HK-2 (cell line): ENCODE results near the gene ACSF2.
"Not testable (repeated sequence)": the region's sequence is repeated elsewhere in the genome, so short reads cannot be mapped to it uniquely, and the experiment has no call there.

Source experiments
- DNase-seq: peaks from one replicate; pipeline ENCODE4 v3.0.0-alpha.2; 2018; ENCODE audit not compliant: unreplicated experiment

The ACSF2 gene

GRCh38 chr17:50425682-50426471 lies at the start of gene ACSF2:
Gene ACSF2, plus strand, starts transcription at chr17:50426218. Its CDS starts 44 bp downstream, at chr17:50426262.
- DNase-seq, result peak; percentile 79

DNA sequence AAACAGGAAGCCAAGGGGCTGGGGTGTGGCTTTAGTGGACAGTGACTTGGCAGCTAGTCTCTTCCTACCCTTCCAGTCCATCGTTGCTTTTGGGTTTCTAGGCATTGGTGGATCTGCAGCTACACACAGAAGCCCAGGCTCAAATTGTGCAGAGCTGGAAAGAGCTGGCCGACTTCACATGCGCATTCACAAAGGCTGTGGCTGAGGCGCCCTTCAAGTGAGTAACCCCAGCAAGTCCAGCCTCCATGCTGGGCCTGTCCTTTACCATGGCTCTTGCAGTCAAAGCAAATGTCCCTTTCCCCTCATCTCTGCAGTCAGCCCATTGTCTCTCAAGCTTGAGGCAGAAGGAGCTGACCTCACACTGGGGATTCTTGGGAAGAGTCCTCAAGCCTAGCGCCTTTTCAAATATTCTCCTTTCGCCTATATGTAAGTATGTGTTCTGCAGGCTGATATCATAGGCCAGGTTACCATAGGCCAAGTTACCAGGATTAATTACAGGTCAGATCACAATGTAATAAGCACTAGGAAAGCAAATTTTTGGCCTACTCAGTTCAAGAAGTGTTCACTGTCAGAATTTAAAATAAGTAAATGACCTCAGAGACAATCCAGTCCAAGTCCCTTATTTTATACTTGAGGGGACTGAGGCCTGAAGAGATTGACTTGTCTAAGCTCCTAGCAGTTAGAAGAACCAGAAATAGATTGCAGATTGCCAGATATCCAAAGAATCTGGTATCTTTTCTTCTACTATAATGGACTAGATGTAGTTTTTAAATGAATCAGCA lies 46.5 kb upstream of the ACSF2 start:
- DNase-seq, result no peak

- no peak for DNase-seq
Observed at GRCh38 chr17:50380369-50381259, 45.4 kb upstream of the ACSF2 start.

- DNase-seq, result no peak
Observed at GRCh38 chr17:50381260-50381815, 44.7 kb upstream of the ACSF2 start.

GRCh38 chr17:50381920-50382319 lies 44.1 kb upstream of the ACSF2 start:
- no peak for DNase-seq

- DNase-seq, result no peak
Observed at GRCh38 chr17:50382931-50383330, 43.1 kb upstream of the ACSF2 start.

DNA sequence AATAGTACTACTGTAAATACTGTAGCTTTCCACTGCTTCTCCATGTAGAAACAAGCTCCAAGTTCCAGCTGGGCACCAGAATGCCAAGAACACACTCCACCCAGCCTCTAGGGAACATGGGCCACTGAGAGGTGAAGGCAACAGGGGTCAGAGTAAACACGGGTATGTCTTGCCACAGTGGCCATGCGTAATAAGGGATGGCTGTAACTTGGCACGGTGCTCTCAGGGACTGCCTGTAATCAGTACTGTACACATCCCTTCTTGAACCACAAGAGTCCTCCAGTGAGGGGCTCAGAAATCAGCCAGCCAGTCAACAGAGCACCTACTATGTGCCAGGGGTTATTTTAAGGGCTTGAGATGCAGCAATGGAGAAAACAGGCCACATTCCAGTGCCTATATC lies 39.5 kb upstream of the ACSF2 start:
- no peak for DNase-seq

GRCh38 chr17:50388728-50389127 lies 37.3 kb upstream of the ACSF2 start:
- DNase-seq, result no peak

GRCh38 chr17:50389534-50389933 lies 36.5 kb upstream of the ACSF2 start:
- no peak for DNase-seq

- no peak for DNase-seq
Observed at GRCh38 chr17:50392621-50393020, 33.4 kb upstream of the ACSF2 start.

- DNase-seq, result no peak
Observed at GRCh38 chr17:50393700-50394099, 32.3 kb upstream of the ACSF2 start.

GRCh38 chr17:50394711-50395110 lies 31.3 kb upstream of the ACSF2 start:
- DNase-seq, result no peak

DNA sequence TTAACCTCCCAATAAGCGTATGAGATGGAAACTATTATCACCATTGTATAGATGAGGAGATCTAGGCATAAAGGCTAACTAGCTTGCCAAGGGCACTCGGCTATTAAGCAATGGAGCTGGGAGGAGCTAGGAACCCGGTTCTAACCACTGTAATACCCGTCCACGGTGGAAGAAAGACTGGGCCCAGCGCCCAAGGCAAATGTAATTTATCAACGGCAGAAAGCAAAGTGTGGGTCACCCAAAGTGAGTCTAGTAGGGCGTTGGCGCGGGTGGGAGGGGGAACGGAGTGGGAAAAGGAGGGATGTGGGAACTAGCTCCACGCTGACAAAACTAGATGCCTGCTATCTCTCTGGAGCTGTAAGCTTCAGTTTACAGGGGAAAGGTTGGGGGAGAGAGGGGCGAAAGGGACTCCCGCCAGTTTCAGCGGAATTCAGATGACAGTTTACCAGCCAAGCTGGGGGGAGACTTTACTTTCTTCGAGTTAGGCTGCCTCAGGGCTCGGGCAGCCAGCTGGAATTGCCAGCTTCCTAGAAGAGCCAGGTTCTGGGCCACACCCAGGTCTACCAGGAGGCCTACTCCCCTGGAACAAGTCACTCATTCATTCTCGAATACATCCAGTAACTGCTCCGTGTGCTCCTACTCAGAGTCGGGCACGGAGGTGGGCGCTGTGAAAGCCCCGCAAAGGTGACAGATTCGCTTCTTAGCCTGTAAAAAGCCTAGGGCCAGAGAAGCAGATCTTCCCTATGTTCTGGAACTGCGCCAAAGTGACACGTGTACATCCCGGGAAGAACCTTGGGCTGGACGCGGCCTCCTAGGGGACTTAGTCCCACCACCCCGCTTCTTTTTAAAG lies 29.5 kb upstream of the ACSF2 start:
- DNase-seq, result peak; percentile 39

DNA sequence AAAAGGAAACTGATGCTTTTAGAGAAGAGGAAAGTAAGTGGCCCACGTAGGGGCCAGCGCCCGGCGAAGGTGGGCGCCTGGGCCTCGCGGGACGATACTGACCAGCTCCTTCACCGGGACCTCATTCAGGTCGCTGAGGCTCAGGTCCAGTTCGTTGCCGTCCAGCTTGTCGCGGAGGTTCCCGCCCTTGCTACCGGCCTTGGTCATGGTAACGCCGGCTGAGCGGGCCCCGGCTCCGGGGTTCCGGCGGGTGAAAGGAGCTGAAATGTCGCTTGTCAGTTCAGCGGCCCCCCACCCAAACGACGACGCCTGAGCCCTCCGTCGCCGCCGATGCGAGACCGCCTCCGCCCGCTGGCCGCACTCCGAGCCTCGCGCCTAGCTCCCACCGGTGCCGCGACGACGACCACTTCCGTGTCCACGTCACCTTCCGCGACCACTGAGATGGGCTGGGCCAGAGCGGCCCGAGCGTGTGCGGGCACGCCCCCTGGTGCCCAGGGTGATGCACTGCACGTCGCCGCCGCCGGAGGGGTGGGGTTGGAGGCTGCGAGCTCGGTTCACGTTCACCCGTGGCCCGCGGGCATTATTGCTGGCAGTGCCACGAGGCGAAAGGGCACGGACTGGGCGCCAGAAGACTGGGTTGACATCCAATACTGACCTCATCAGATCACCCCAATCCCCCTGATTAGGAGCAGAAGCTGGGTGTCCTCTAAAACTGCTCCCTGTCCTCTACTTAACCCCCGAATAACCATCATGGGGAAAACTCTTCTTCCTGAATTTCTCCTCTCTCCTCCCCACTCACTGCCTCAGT lies 28.7 kb upstream of the ACSF2 start, which contains the start of gene LRRC59:
Gene LRRC59 (minus strand): TSS at position 413 of the 808 bp plus-strand sequence. CDS start 206 bp downstream, at position 207.
- peak; percentile 93 for DNase-seq

GRCh38 chr17:50397919-50398285 lies 28.1 kb upstream of the ACSF2 start:
- no peak for DNase-seq

- DNase-seq, result not testable (repeated sequence)
Observed at GRCh38 chr17:50398672-50399071, 27.3 kb upstream of the ACSF2 start.

DNA sequence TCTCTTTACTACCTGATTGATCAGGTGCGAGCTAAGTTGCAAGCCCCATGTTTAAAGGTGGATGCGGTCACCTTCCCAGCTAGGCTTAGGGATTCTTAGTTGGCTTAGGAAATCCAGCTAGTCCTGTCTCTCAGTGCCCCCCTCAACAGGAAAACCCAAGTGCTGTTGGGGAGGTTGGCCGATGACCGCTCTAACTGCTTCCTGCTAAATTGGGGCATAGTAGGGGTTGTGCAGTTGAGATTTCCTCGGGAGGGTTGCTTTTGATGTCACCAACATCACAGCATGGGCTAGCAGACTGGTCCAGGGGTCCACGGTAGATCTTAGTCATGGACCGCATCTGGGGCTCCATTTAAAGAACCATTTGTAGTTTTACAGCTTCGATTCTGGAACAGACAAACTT lies 26.4 kb upstream of the ACSF2 start:
- DNase-seq, result not testable (repeated sequence)

DNA sequence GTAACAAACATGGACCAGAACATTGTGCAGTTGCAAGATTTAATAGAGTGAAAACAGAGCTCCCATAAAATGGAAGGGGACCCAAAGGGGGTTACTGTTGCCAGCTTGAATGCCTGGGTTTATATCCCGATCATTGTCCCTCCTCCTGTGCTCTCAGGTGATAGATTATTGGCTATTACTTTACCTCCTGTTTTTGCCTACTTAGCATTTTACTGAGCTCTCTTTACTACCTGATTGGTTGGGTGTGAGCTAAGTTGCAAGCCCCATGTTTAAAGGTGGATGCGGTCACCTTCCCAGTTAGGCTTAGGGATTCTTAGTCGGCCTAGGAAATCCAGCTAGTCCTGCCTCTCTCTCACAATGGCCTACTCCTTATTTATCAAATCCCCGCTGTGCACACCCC lies 20.7 kb upstream of the ACSF2 start:
- not testable (repeated sequence) for DNase-seq

GRCh38 chr17:50406578-50406977 lies 19.4 kb upstream of the ACSF2 start:
- DNase-seq, result no peak

DNA sequence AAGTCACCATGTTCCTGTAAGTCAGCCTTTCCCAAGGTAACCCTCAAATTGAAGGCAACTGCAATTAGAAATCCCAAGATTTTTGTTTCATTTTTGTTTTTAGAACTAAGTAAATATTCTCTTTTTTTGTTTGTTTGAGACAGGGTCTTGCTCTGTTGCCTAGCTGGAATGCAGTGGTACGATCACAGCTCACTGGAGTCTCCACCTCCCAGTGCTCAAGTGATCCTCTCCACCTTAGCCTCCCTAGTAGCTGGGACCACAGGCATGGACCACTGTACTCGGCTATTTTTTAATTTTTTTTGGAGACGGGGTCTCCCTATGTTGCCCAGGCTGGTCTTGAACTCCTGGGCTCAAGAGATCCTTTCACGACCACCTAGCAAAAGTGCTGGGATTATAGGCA lies 18.1 kb upstream of the ACSF2 start:
- no peak for DNase-seq
